ENCODE measurements around the gene RUNX1.

RUNX1 gene

DNA sequence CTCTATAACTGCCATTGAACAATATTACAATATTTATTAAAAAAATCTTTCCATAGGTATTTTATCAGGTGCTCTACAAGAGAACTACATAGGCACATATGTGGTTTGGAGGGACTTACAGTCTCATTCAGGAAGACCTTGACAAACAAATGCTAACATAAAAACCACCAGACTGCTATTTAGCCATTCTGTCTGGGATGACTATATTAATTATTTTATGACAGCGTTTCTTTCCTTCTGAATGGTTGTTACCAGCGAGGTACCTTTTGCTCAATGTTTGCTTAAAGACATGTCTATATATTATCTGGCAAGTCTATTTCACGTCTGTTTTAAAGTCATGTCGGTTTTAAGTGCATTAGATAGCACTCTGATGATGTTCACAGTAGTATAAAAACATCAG lies 69.7 kb downstream of the RUNX1 start:
- Histone ChIP-seq H3K9ac (no peak overlapping the region), H3K4me1 (no peaks in the 10 kb centered on the region), H3K4me2 (ENCODE audit: low read length) (no peak overlapping the region), H3K79me2 (no peaks in the 10 kb centered on the region), H3K27me3 (ENCODE audit: control insufficient read depth, insufficient read depth, low read length) (no peaks in the 10 kb centered on the region), H3K9me3 (ENCODE audit: control insufficient read depth, low read length) (no peaks in the 10 kb centered on the region), H3K36me3 (ENCODE audit: control insufficient read depth, insufficient read depth, low read length) (no peaks in the 10 kb centered on the region), H2AFZ (no peak overlapping the region), H3K27ac (no peak overlapping the region), H3K4me3 (ENCODE audit: low read depth, low read length) (no peak overlapping the region)
- TF ChIP-seq, protein P1, sequence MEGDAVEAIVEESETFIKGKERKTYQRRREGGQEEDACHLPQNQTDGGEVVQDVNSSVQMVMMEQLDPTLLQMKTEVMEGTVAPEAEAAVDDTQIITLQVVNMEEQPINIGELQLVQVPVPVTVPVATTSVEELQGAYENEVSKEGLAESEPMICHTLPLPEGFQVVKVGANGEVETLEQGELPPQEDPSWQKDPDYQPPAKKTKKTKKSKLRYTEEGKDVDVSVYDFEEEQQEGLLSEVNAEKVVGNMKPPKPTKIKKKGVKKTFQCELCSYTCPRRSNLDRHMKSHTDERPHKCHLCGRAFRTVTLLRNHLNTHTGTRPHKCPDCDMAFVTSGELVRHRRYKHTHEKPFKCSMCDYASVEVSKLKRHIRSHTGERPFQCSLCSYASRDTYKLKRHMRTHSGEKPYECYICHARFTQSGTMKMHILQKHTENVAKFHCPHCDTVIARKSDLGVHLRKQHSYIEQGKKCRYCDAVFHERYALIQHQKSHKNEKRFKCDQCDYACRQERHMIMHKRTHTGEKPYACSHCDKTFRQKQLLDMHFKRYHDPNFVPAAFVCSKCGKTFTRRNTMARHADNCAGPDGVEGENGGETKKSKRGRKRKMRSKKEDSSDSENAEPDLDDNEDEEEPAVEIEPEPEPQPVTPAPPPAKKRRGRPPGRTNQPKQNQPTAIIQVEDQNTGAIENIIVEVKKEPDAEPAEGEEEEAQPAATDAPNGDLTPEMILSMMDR (IDR thresholded peaks at IDR 0.05), result no peak

DNA sequence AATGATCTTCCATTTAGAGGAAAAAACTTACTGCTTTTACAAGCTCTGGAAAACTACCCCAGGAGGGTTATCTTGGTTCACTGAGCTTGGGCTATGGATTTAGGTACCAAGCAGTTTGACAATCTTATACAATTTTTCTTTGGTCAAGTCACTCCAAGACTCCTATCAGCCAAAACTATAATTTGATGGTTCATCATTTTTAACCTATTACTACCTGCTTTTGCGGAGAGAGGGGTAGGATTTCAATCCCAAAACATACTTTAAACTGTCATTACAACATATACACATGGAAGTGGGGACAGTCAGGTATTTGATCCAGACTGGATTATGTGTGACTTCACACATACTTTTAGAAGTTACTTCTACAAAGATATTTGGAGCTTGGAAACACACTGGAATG lies 71.8 kb downstream of the RUNX1 start:
- TF ChIP-seq, protein P1 (IDR thresholded peaks at IDR 0.05), result no peak
- no peaks in the 10 kb centered on the region for H3K36me3 ChIP-seq (ENCODE audit: control insufficient read depth, insufficient read depth, low read length)

DNA sequence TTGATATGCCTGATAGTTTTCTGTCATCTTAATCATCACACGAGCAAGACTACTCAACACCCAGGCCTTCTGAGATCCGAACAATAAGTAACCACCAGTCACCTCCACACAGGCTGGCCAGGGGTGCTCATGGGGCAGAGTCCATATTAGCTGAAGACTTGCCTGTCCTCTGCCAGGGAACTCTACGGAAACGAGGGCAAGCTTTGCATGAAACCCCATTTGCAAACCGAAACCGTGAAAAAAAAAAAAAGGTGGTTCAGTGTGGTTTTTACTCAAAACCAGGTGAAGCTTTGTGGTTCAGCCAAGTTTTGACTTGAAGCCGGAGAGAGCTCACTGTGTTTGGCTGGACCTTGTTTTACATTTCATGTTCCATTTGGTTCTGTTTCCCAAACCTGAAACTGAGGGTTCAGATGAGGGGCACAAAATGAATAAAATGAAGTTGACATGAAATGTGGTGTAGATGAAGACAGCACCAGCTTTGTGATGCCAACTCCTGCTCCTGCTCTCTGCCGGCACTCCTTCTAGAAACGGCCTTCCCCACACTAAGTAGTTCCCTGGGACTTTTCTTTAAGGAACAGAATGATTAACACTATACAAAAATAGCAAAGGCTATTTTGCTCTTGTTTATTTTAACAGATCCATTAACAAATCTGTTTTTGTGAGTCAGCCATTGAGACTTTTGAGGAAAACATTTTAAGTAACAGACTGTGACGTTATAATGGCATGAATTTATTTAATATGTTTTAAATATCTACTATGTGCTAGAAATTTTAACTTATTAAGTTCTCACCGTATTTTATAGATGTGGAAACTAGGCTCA lies 74.7 kb downstream of the RUNX1 start:
- H3K4me3 ChIP-seq (ENCODE audit: low read depth, low read length), result no peak overlapping the region
- H3K79me2 ChIP-seq, result no peaks in the 10 kb centered on the region
- TF ChIP-seq, protein P1 (IDR thresholded peaks at IDR 0.05), result no peak
- H3K36me3 ChIP-seq (ENCODE audit: control insufficient read depth, insufficient read depth, low read length), result no peaks in the 10 kb centered on the region
- no peak overlapping the region for H3K4me2 ChIP-seq (ENCODE audit: low read length)
- H3K9me3 ChIP-seq (ENCODE audit: control insufficient read depth, low read length), result no peaks in the 10 kb centered on the region
- H3K9ac ChIP-seq, result no peak overlapping the region
- no peaks in the 10 kb centered on the region for H3K4me1 ChIP-seq
- no peaks in the 10 kb centered on the region for H3K27me3 ChIP-seq (ENCODE audit: control insufficient read depth, insufficient read depth, low read length)
- H3K27ac ChIP-seq, result no peak overlapping the region
- H2AFZ ChIP-seq, result no peak overlapping the region

More for the DNA sequence above, 71.8 kb downstream of the RUNX1 start:
- Histone ChIP-seq H3K4me1 (no peaks in the 10 kb centered on the region), H3K27ac (no peak overlapping the region), H3K79me2 (no peaks in the 10 kb centered on the region), H3K4me2 (ENCODE audit: low read length) (no peak overlapping the region), H3K4me3 (ENCODE audit: low read depth, low read length) (no peak overlapping the region), H3K9me3 (ENCODE audit: control insufficient read depth, low read length) (no peaks in the 10 kb centered on the region), H2AFZ (no peak overlapping the region), H3K27me3 (ENCODE audit: control insufficient read depth, insufficient read depth, low read length) (no peaks in the 10 kb centered on the region), H3K9ac (no peak overlapping the region)

DNA sequence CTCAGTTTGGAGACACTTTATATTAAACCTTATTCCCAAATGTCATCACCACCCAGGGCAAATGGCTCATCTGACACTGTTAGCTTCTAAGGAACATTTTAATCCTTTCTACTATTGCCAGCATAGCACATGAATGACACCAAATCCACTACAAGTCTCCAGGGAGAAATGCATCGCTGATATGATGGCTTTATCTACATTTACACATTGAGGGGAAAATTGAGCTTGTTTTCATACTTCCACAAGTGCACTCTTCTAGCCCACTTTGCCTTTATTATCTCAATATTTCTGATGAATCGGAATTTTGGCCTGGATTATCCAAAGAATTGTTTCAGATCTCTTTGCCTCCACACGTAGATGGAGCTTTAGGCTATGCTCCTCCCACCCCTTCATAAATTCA lies 75.4 kb downstream of the RUNX1 start:
- Histone ChIP-seq H3K4me3 (ENCODE audit: low read depth, low read length) (no peak overlapping the region), H3K4me2 (ENCODE audit: low read length) (no peak overlapping the region), H3K79me2 (no peaks in the 10 kb centered on the region), H3K4me1 (no peaks in the 10 kb centered on the region), H3K9me3 (ENCODE audit: control insufficient read depth, low read length) (no peaks in the 10 kb centered on the region), H3K27me3 (ENCODE audit: control insufficient read depth, insufficient read depth, low read length) (no peaks in the 10 kb centered on the region), H3K27ac (no peak overlapping the region), H2AFZ (no peak overlapping the region), H3K9ac (no peak overlapping the region), H3K36me3 (ENCODE audit: control insufficient read depth, insufficient read depth, low read length) (no peaks in the 10 kb centered on the region)
- TF ChIP-seq, protein P1 (IDR thresholded peaks at IDR 0.05), result no peak

DNA sequence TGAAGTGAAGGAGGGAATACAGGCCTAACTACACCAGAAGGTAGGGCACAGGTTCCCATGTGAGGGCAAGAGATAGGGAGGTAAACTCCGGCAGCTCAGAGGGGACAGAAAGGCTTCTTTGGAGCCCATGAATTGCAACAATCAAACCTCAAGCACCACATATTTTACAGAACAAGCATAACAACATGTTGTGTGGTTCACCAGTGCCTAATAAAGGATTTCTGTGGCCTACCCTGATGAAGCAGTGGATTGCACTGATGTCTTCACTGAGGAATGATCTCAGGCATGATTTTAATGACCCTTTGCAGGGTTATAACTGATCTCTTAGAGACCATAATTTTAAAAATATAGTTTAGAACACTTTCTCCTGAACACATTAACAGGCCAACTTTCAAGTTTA lies 77.4 kb downstream of the RUNX1 start:
- Histone ChIP-seq H3K9me3 (ENCODE audit: control insufficient read depth, low read length) (no peaks in the 10 kb centered on the region), H3K4me1 (no peaks in the 10 kb centered on the region), H2AFZ (no peak overlapping the region), H3K4me3 (ENCODE audit: low read depth, low read length) (no peak overlapping the region), H3K27me3 (ENCODE audit: control insufficient read depth, insufficient read depth, low read length) (no peaks in the 10 kb centered on the region), H3K9ac (no peak overlapping the region), H3K79me2 (no peaks in the 10 kb centered on the region), H3K4me2 (ENCODE audit: low read length) (no peak overlapping the region), H3K27ac (no peak overlapping the region), H3K36me3 (ENCODE audit: control insufficient read depth, insufficient read depth, low read length) (no peaks in the 10 kb centered on the region)
- TF ChIP-seq, protein P1 (IDR thresholded peaks at IDR 0.05), result no peak
